Measurements from ENCODE around the gene DNAH1.

Gene DNAH1

GRCh38 chr3:52433996-52434479 lies 117.9 kb downstream of the DNAH1 start:
- no peak for DNase-seq (ENCODE audit: low spot score)

DNA sequence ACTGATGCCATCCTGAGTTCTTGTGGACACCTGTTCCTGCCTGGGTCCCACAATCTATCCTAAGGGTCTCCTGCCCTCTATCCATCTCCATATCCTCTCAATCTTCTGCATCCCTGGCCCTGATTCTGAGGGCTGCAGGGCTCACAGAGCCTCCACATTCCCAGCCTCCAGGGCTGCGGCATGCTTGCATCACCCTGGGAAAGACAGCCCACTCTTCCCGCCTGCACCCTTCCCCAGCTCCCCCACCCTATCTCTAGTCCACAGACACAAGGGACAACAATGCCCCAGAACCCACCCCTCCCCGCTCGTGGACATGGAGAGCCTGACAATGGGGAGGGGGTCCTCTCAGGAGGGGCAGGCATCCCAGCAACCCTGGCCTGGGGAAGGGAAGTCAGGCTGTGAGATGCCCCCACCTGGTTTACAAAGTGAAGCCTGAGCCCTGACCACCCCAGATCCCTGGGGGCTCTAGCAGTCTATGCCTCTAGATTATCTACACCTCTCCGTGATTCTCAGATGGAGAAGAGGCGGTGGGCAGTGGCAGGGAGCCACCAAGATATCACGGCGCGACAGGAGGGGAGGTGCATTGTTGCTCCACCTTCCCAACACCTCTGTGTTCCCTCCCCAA lies 118.5 kb downstream of the DNAH1 start:
- DNase-seq (ENCODE audit: low spot score) = no peak

DNA sequence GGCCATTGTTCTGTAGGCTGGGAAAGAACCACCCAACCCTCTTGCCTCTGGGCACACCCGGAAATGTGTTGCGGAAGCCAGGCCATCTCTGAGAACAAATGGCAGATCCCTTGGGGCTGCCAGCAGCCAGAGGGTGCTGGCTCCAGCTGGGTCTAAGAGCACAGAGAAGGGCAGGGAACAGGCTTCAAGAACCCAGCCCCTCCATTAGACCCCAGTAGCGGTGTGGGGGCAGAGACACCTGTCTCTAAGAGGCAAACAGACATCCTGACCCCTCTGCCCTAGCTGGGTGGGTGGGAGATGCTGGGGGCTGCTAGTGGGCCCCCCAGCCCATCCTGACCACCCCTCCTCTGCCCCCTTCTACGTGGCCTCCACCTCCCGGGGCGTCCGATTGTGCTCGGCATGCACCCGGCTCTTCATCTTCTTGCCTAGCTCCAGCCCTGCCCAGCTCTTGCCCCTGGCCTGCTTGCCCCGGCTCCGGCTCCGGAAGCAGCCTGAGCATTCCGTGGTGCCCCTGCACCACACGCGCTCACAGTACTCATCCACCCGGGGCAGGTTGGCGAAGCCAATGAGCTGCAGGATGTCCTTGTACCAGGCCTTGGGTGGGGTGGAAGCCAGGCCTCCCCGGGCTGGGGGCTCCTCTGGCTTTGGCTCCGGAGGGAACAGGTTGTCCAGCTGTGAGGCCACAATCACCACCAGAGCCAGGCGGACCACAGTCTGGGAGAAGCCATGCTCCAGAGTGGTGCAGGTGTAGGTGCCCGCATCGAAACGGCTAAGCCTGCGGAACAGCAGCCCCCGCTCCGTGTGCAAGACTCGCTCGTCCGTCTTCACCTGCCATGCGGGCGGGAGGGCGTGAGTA lies 119.4 kb downstream of the DNAH1 start:
- DNase-seq (ENCODE audit: low spot score) = no peak

DNA sequence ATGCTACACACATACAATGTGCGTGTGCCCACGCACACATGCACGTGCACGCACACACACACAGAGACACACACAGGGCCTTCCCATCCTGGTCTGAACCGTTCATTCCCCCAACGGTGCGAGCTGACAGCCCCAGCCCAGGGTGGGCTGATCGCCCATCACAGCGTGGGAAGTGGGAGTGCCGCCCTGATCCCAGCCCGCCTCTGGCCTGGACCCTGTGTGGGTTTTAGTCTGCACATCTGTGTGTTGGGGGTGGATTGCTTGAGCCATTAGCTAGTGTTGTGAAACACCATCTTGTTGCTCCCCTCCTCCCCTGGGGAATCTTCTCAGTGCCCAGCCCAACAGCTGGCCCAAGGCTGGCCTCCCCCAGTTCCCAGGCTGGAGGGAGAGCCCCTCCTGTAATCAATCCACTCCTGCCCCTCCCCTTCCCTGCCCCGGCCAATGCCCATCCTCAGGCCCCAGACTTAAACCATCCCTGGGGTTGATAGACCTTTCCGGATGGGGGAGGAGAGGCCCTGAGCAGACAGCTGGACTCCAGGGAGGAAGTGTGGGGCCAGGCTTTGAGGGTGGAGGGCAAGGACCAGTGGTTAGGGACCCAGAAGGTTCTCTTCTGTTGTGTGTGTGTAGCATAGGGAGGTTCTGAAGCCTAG lies 120.5 kb downstream of the DNAH1 start:
- no peak for DNase-seq (ENCODE audit: low spot score)

GRCh38 chr3:52437326-52438103 lies 121.4 kb downstream of the DNAH1 start:
- no peak for DNase-seq (ENCODE audit: low spot score)

DNA sequence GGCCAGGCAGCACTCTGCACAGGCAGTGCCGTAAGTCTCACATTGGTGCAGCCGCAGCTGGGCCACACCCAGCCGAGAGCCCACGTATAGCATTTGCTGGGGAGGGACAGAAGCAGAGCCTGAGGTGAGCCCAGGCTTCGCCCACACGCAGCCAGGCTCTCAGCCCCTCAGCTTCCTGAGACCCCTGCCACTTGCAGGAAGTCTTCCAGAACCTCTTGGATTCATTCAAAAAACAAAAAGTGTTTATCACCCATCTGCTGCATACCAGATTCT lies 121.9 kb downstream of the DNAH1 start:
- DNase-seq (ENCODE audit: low spot score) = no peak

GRCh38 chr3:52438579-52439425 lies 122.7 kb downstream of the DNAH1 start:
- no peak for DNase-seq (ENCODE audit: low spot score)

DNA sequence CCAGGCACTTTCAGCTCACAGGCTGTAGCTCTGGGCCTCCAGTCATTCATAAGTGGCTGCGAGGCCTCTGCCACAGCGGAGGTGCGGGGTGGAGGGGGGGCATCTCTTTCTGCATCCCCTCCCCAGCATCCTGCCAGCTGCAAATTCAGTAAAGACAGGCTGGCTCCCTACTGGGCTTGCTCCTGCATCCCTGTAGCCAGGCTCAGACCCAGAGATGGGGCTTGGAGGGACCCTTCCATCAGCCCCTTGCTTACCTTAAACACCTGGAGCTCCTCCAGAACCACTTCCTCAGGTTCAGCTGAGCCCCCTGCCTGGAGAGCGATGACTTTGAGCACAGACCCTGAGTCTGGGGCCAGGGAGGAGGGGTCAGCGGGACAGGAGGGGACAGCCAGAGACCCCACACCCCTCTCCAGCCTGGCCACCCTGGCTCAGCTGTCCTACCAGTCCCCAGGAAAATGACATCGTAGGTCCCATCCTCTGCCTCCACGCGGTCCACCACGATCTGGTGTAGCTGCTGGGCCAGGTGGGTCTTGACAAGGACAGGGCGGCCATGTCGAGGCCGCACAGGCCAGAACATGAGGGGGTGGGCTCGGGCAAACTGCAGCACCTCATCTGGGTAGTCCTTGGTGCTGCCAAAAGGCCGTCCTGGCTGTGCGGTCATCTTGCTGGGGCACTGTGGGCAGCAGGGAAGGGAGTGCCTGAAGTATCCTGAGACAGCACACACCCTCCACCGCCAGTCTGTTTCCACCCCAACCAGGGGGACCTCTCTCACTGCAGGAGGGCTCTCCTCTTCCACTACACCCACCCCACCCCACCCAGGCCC lies 123.5 kb downstream of the DNAH1 start:
- no peak for DNase-seq (ENCODE audit: low spot score)

DNA sequence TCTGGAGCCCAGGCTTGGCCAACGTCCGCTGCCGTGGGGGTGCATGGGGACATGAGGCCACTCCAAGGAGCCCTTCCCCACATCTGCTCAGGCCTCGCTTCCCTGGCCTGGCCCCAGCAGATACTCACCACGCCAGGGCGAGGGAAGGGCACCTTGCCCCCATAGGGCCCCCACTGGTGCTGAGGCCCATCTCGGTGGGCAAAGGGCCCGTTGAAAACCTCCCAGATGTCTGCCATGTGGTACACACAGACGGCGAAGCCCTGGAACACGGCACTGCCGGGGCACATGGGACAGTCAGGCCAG lies 124.1 kb downstream of the DNAH1 start:
- DNase-seq (ENCODE audit: low spot score) = no peak

GRCh38 chr3:52440671-52441070 lies 124.6 kb downstream of the DNAH1 start:
- DNase-seq (ENCODE audit: low spot score) = no peak

GRCh38 chr3:52441091-52441771 lies 125.1 kb downstream of the DNAH1 start:
- no peak for DNase-seq (ENCODE audit: low spot score)

- no peak for DNase-seq (ENCODE audit: low spot score)
Measured at GRCh38 chr3:52441772-52442332, 125.7 kb downstream of the DNAH1 start.

- no peak for DNase-seq (ENCODE audit: low spot score)
Measured at GRCh38 chr3:52442409-52443267, 126.5 kb downstream of the DNAH1 start.

GRCh38 chr3:52443268-52443610 lies 127.1 kb downstream of the DNAH1 start:
- no peak for DNase-seq (ENCODE audit: low spot score)

DNA sequence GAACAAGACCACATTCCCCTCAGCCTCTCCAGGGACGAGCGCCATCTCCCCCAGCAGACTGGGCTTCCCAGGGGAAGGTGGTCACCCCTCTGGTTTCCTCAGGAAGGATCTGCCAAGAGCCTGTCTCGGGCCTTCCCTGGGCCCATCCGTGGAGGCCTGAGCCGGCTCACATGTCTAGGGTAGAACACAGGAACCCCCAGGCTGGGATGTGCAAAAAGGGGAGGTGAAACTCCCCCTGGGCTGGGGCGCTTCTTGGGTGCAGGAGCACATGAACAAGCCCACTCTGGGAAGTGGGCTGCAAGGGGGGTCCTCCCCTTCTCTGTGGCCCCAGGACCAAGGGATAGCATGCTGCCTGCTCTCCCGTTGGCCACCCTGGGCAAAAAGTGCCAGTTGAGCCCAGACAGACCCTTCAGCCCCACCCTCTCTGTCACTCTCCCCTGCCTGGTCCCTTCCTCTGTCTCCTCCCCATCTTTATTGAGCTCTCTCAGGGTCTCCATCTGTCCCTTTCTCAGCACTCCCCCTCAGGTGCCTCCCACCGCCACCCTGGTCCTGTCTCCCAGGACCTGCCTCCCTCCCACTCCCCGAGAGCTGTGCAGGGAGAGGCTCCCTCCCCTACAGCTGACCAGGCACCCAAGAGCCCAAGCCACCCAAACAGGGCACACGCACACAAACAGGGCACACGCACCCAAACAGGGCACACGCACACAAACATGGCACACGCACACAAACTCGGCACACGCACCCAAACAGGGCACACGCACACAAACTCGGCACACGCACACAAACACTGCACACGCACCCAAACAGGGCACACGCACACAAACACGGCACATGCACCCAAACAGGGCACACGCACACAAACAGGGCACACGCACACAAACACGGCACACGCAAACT lies 127.9 kb downstream of the DNAH1 start:
- DNase-seq (ENCODE audit: low spot score) = no peak

DNA sequence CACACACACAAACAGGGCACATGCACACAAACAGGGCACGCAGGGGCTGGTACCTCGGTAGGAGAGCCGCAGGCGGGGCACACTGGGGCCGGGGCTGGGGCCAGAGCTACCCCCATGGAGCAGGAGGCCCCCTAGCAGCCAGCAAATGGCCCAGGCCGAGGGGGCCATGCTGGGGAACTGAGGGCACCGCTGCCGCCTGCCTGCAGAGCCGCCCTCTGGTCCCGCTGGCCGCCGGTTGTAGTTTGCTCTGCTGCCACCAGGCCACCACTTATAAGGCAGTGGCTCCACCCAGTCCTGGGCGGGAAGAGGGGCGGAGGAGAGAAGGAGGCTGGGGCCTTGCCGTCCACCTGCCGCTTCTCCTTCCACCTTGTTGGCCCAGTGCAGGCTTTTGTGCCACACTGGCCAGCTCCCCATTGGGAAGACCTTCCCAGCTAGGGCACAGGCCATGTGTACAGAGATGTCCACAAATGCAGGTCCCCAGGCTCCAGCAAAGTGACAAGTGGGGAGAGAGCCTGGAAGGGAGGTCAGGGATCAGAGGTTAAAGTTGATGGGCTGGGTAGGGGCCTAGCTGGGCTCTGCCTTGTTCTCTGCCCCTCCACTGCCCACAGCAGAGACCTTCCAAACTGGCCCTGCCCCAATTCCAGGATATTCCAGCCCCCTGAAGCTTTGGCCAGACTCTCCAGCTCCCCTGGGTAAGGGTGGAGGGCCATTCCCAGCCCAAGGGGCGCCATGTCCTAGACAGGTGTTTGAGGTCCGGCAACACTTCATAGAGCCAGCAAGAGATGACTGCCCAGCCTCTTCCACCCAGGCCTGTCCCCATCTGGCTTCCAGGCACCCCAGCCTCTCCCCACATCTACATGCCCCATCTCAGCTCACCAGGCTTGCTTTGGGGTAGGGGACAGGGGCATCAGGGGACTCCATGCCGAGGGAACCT lies 129.0 kb downstream of the DNAH1 start, which contains the start of gene SEMA3G:
SEMA3G (minus strand) TSS at position 244 of the 934 bp plus-strand sequence; CDS start at position 168, 76 bp downstream.
- peak; percentile 71 for DNase-seq (ENCODE audit: low spot score)

- no peak for DNase-seq (ENCODE audit: low spot score)
Measured at GRCh38 chr3:52446042-52446441, 129.9 kb downstream of the DNAH1 start.

All from kidney tubule cell (primary cell).